ENCODE measurements around the gene RBMS1.

- no peak for TF ChIP-seq CTCF (IDR thresholded peaks at IDR 0.05)
- TF ChIP-seq POLR2A (IDR thresholded peaks at IDR 0.05), result no peak
These were observed 85.2 kb downstream of the RBMS1 start for GRCh38 chr2:160408173-160408958.

All from sigmoid colon (tissue), 3 donors.